Suprapubic skin (tissue), 3 donors: Measurements from ENCODE around the gene DDX52.

Experiments used
- CTCF ChIP-seq, 2 donors: fragments of 200-600 bp in 1 of 2; fragments of 450-650 bp in 1 of 2; sonication (generic) in 1 of 2; IDR thresholded peaks; one replicate each; pipeline ENCODE4 v1.5.1; 2016 to 2019; ENCODE audit warnings: antibody characterized with exemption in 2 of 2, mild to moderate bottlenecking in 1 of 2, moderate library complexity in 1 of 2
- POLR2A ChIP-seq, 2 donors: fragments of 450-650 bp; IDR thresholded peaks; one replicate each; pipeline ENCODE4 v1.6.1; 2017; ENCODE audit warnings: antibody characterized with exemption in 2 of 2, mild to moderate bottlenecking in 2 of 2, moderate library complexity in 2 of 2

GRCh38 chr17:37570527-37571093 is 72.6 kb downstream of the DDX52 start:
- no peak for TF ChIP-seq POLR2A (IDR thresholded peaks at IDR 0.05)
- TF ChIP-seq CTCF (IDR thresholded peaks at IDR 0.05) = peak; percentile 10 to 27
